ENCODE results near the gene CALHM4. TPM values are rescaled to one million over a fixed set of nuclear protein-coding genes. Genes with fewer than 3 reads are reported as not detected.

The CALHM4 gene
- total RNA-seq, 2 experiments from 2014 or later = not detected

- Histone ChIP-seq H3K4me3 (ENCODE audit: low read depth, low read length, poor library complexity, severe bottlenecking) (no peak overlapping the region), H3K9me2 (ENCODE audit: insufficient read depth, low read length) (no peaks in the 10 kb centered on the region), H3K4me1 (ENCODE audit: insufficient read depth, low read length, poor library complexity, severe bottlenecking) (no peaks in the 10 kb centered on the region), H3K79me2 (ENCODE audit: insufficient read depth, low read depth, low read length) (no peaks in the 10 kb centered on the region), H4K20me1 (ENCODE audit: insufficient read depth, low read length) (no peaks in the 10 kb centered on the region), H2AFZ (ENCODE audit: low read length) (no peak overlapping the region), H3K36me3 (ENCODE audit: insufficient read depth, low read length) (no peaks in the 10 kb centered on the region), H3K27ac (ENCODE audit: low read depth, low read length, poor library complexity, severe bottlenecking) (no peak overlapping the region), H3K9me3 (ENCODE audit: low read length) (no peaks in the 10 kb centered on the region), H3K4me2 (ENCODE audit: low read length) (no peak overlapping the region)
- CTCF ChIA-PET (ENCODE audit: unreplicated experiment) = no interaction called here
- POLR2A ChIA-PET = interaction anchor here (1.1 to 1.3 kb wide), 2 partner anchors 118 to 287 kb away, joined by 3 to 4 read pairs; no protein-coding TSS in a partner anchor
- intact Hi-C loops (cut with micrococcal nuclease; ENCODE audit: unreplicated experiment) = no loop called here
- no TSS peak for BruUV-seq (replicated peaks)
- no peak for DNase-seq (ENCODE audit: low spot score)
- TF ChIP-seq CTCF (conservative IDR thresholded peaks at IDR 0.05; ENCODE audit: low read length) = no peak
- TF ChIP-seq EZH2phosphoT487 (IDR thresholded peaks at IDR 0.05; ENCODE audit: borderline replicate concordance, low read depth, low read length) = no peak
Observed at GRCh38 chr6:116518621-116519368, 34.8 kb upstream of the CALHM4 start.

GRCh38 chr6:116522896-116523295 is 30.7 kb upstream of the CALHM4 start:
- H3K79me2 ChIP-seq (ENCODE audit: insufficient read depth, low read depth, low read length) = no peaks in the 10 kb centered on the region
- ChIA-PET POLR2A (interaction anchor here (1.5 to 1.7 kb wide), 3 partner anchors 9 to 38 kb away, joined by 3 to 8 read pairs (median 4); partner anchors contain the start of gene CALHM5), CTCF (ENCODE audit: unreplicated experiment) (no interaction called here)
- BruUV-seq (replicated peaks) = no TSS peak
- TF ChIP-seq EZH2phosphoT487 (IDR thresholded peaks at IDR 0.05; ENCODE audit: borderline replicate concordance, low read depth, low read length) (no peak), CTCF (conservative IDR thresholded peaks at IDR 0.05; ENCODE audit: low read length) (no peak)
- H3K36me3 ChIP-seq (ENCODE audit: insufficient read depth, low read length) = no peaks in the 10 kb centered on the region
- no peak for DNase-seq (ENCODE audit: low spot score)
- H2AFZ ChIP-seq (ENCODE audit: low read length) = no peak overlapping the region
- no peaks in the 10 kb centered on the region for H3K4me1 ChIP-seq (ENCODE audit: insufficient read depth, low read length, poor library complexity, severe bottlenecking)
- H4K20me1 ChIP-seq (ENCODE audit: insufficient read depth, low read length) = no peaks in the 10 kb centered on the region
- H3K4me3 ChIP-seq (ENCODE audit: low read depth, low read length, poor library complexity, severe bottlenecking) = no peak overlapping the region
- H3K9me2 ChIP-seq (ENCODE audit: insufficient read depth, low read length) = no peaks in the 10 kb centered on the region; the same call in 1 of the 2 replicates
- intact Hi-C loops (cut with micrococcal nuclease; ENCODE audit: unreplicated experiment) = no loop called here
- H3K27ac ChIP-seq (ENCODE audit: low read depth, low read length, poor library complexity, severe bottlenecking) = no peak overlapping the region
- H3K4me2 ChIP-seq (ENCODE audit: low read length) = no peak overlapping the region
- no peaks in the 10 kb centered on the region for H3K9me3 ChIP-seq (ENCODE audit: low read length)

GRCh38 chr6:116524236-116524635 is 29.3 kb upstream of the CALHM4 start:
- BruUV-seq (replicated peaks) = no TSS peak
- intact Hi-C loops (cut with micrococcal nuclease; ENCODE audit: unreplicated experiment) = no loop called here
- TF ChIP-seq EZH2phosphoT487 (IDR thresholded peaks at IDR 0.05; ENCODE audit: borderline replicate concordance, low read depth, low read length) (no peak), CTCF (conservative IDR thresholded peaks at IDR 0.05; ENCODE audit: low read length) (no peak)

More at GRCh38 chr6:116524236-116524635, 29.3 kb upstream of the CALHM4 start:
- ChIA-PET POLR2A (interaction anchor here (0.5 to 1.7 kb wide), 4 partner anchors 10 to 667 kb away, joined by 3 to 4 read pairs (median 3); no protein-coding TSS in a partner anchor), CTCF (ENCODE audit: unreplicated experiment) (no interaction called here)
- Histone ChIP-seq H4K20me1 (ENCODE audit: insufficient read depth, low read length) (no peaks in the 10 kb centered on the region), H3K79me2 (ENCODE audit: insufficient read depth, low read depth, low read length) (no peaks in the 10 kb centered on the region), H3K27ac (ENCODE audit: low read depth, low read length, poor library complexity, severe bottlenecking) (no peak overlapping the region), H3K9me2 (ENCODE audit: insufficient read depth, low read length) (no peaks in the 10 kb centered on the region; the same call in 1 of the 2 replicates), H3K4me1 (ENCODE audit: insufficient read depth, low read length, poor library complexity, severe bottlenecking) (no peaks in the 10 kb centered on the region), H3K36me3 (ENCODE audit: insufficient read depth, low read length) (no peaks in the 10 kb centered on the region), H3K4me2 (ENCODE audit: low read length) (no peak overlapping the region), H3K9me3 (ENCODE audit: low read length) (no peaks in the 10 kb centered on the region), H3K4me3 (ENCODE audit: low read depth, low read length, poor library complexity, severe bottlenecking) (no peak overlapping the region), H2AFZ (ENCODE audit: low read length) (no peak overlapping the region)
- DNase-seq (ENCODE audit: low spot score) = no peak
